Panc1 (cell line): ENCODE data around the gene TIMP1. TPM values are rescaled to one million over a fixed set of nuclear protein-coding genes. Genes with fewer than 3 reads are reported as not detected.

Experiments used
- ATAC-seq: fragments of 200-7000 bp; cut with Tn5 transposase; 2 replicates; pipeline ENCODE4 v1.9.1; 2020; ENCODE audit warnings: mild to moderate bottlenecking, moderate library complexity
- BruUV-seq: library from RNA; stranded (reverse); fragments of 400-500 nt; replicated peaks from 2 replicates; lab custom pipeline; 2021; lab: Mats Ljungman, UMichigan
- CTCF ChIA-PET: fragments of 300-600 bp; sonication (Branson Sonifier 250); formaldehyde crosslinking; loops from one replicate; lab custom pipeline; 2022; ENCODE audit warnings: antibody characterized with exemption; lab: Charles Lee
- POLR2A ChIA-PET: fragments of 300-600 bp; sonication (Branson Sonifier 250); formaldehyde crosslinking; loops from one replicate; lab custom pipeline; 2022; ENCODE audit warnings: antibody characterized with exemption; lab: Charles Lee
- DNase-seq: peaks from one replicate; pipeline ENCODE4 v3.0.0-alpha.2; 2010; ENCODE audit warnings: low read depth, low spot score
- H3K27ac ChIP-seq: 2 replicates; pipeline ENCODE4 v1.5.1; 2011; ENCODE audit warnings: mild to moderate bottlenecking, low read length, inconsistent platforms
- H3K27me3 ChIP-seq: fragments of 200-500 bp; sonication (Bioruptor generic); 2 replicates; pipeline ENCODE4 v1.6.0; 2014; ENCODE audit warnings: low read length, inconsistent platforms; ENCODE audit not compliant: control insufficient read depth, insufficient read depth
- H3K36me3 ChIP-seq: fragments of 200-500 bp; sonication (Bioruptor generic); 2 replicates; pipeline ENCODE4 v1.5.1; 2014; ENCODE audit warnings: inconsistent platforms, mild to moderate bottlenecking, low read length, moderate library complexity; ENCODE audit not compliant: control insufficient read depth, insufficient read depth
- H3K4me1 ChIP-seq: 2 replicates; pipeline ENCODE4 v1.5.1; 2011; ENCODE audit warnings: inconsistent platforms, mild to moderate bottlenecking, low read length, moderate library complexity; ENCODE audit not compliant: control insufficient read depth, insufficient read depth
- H3K4me3 ChIP-seq, 2 experiments: 2 replicates each; pipeline ENCODE4 v1.5.1; 2011 to 2012; ENCODE audit warnings: low read depth in 2 of 2, low read length in 2 of 2, mild to moderate bottlenecking in 2 of 2, inconsistent platforms in 1 of 2, moderate library complexity in 1 of 2
- H3K9me3 ChIP-seq: fragments of 200-500 bp; sonication (Bioruptor generic); 2 replicates; pipeline ENCODE4 v1.5.1; 2014; ENCODE audit warnings: low read depth, mild to moderate bottlenecking, inconsistent platforms, low read length, moderate library complexity; ENCODE audit not compliant: control insufficient read depth, insufficient read depth
- POLR2AphosphoS5 ChIP-seq: IDR thresholded peaks from 2 replicates; pipeline ENCODE4 v1.6.1; 2012; ENCODE audit warnings: mild to moderate bottlenecking, low read depth, low read length, moderate library complexity
- SIN3A ChIP-seq: IDR thresholded peaks from 2 replicates; pipeline ENCODE4 v1.6.1; 2012; ENCODE audit warnings: low read depth, mild to moderate bottlenecking, low read length, moderate library complexity, borderline replicate concordance; ENCODE audit not compliant: insufficient read depth
- TCF7L2 ChIP-seq: IDR thresholded peaks from 2 replicates; pipeline ENCODE4 v1.6.1; 2011; ENCODE audit warnings: mild to moderate bottlenecking, low read depth, low read length, inconsistent platforms
- in situ Hi-C: cut with HindIII; loops from 2 replicates; pipeline ENCODE4 v1.10.0; 2016; ENCODE audit warnings: low sequenced_read_pairs, low pct_unique_long_range_greater_than_20kb
- intact Hi-C: fragments of 100-400 bp; cut with micrococcal nuclease; formaldehyde crosslinking; loops from one replicate; pipeline ENCODE4 v1.10.0; 2022; ENCODE audit not compliant: unreplicated experiment
- total RNA-seq: library from RNA; stranded (reverse); gene quantifications from one replicate; pipeline ENCODE4 v1.2.1, GENCODE V29; 2021; ENCODE audit not compliant: unreplicated experiment
- TF ChIP-seq, protein P1 (sequence below), 2 experiments: IDR thresholded peaks; 2 replicates each; pipeline ENCODE4 v1.6.1; 2011 to 2012; ENCODE audit warnings: low read depth in 2 of 2, control low read depth in 1 of 2, low read length in 1 of 2, mild to moderate bottlenecking in 1 of 2, moderate library complexity in 1 of 2; ENCODE audit not compliant: insufficient read depth in 1 of 2
- TF ChIP-seq, protein P2 (sequence below): fragments of 450-650 bp; IDR thresholded peaks from 2 replicates; pipeline ENCODE4 v1.5.1; 2017; ENCODE audit warnings: mild to moderate bottlenecking

TIMP1 gene
- total RNA-seq, 1 experiment from 2014 or later = 131 TPM

DNA sequence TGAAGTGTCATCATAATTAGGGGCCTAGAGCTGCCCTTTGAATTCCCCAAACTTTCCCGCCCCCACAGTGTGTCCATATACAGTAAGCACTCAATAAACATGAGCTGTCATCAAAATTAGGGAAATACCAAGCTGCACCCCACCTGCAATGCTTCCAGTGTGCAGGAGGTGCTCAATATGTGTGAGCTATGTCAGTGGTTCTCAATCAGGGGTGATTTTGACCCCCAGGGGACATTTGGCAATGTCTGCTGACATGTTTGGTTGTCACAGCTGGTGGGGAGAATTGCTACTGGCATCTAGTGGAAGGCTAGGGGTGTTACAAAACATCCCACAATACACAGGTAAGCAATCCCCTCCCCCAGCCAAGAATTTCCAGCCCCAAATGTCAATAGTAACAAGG lies 46.7 kb downstream of the TIMP1 start:
- H3K27ac ChIP-seq = no peak overlapping the region
- ATAC-seq (no peak), DNase-seq (no peak)
- BruUV-seq = no TSS peak
- TF ChIP-seq TCF7L2 (no peak), SIN3A (no peak), POLR2AphosphoS5 (no peak)
- TF ChIP-seq, protein P1, sequence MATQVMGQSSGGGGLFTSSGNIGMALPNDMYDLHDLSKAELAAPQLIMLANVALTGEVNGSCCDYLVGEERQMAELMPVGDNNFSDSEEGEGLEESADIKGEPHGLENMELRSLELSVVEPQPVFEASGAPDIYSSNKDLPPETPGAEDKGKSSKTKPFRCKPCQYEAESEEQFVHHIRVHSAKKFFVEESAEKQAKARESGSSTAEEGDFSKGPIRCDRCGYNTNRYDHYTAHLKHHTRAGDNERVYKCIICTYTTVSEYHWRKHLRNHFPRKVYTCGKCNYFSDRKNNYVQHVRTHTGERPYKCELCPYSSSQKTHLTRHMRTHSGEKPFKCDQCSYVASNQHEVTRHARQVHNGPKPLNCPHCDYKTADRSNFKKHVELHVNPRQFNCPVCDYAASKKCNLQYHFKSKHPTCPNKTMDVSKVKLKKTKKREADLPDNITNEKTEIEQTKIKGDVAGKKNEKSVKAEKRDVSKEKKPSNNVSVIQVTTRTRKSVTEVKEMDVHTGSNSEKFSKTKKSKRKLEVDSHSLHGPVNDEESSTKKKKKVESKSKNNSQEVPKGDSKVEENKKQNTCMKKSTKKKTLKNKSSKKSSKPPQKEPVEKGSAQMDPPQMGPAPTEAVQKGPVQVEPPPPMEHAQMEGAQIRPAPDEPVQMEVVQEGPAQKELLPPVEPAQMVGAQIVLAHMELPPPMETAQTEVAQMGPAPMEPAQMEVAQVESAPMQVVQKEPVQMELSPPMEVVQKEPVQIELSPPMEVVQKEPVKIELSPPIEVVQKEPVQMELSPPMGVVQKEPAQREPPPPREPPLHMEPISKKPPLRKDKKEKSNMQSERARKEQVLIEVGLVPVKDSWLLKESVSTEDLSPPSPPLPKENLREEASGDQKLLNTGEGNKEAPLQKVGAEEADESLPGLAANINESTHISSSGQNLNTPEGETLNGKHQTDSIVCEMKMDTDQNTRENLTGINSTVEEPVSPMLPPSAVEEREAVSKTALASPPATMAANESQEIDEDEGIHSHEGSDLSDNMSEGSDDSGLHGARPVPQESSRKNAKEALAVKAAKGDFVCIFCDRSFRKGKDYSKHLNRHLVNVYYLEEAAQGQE (IDR thresholded peaks at IDR 0.05; ENCODE audit: insufficient read depth in 1 of 2, low read depth in 2 of 2, low read length in 1 of 2) = no peak
- TF ChIP-seq, protein P2, sequence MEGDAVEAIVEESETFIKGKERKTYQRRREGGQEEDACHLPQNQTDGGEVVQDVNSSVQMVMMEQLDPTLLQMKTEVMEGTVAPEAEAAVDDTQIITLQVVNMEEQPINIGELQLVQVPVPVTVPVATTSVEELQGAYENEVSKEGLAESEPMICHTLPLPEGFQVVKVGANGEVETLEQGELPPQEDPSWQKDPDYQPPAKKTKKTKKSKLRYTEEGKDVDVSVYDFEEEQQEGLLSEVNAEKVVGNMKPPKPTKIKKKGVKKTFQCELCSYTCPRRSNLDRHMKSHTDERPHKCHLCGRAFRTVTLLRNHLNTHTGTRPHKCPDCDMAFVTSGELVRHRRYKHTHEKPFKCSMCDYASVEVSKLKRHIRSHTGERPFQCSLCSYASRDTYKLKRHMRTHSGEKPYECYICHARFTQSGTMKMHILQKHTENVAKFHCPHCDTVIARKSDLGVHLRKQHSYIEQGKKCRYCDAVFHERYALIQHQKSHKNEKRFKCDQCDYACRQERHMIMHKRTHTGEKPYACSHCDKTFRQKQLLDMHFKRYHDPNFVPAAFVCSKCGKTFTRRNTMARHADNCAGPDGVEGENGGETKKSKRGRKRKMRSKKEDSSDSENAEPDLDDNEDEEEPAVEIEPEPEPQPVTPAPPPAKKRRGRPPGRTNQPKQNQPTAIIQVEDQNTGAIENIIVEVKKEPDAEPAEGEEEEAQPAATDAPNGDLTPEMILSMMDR = no peak; the same call in 1 of the 2 replicates
- no peaks in the 10 kb centered on the region; the same call in 1 of the 2 replicates for H3K4me1 ChIP-seq
- H3K27me3 ChIP-seq = no peaks in the 10 kb centered on the region
- no peak overlapping the region for H3K4me3 ChIP-seq
- in situ Hi-C loops (no loop called here), intact Hi-C loops (no loop called here)
- CTCF ChIA-PET = no interaction called here
- no peaks in the 10 kb centered on the region for H3K9me3 ChIP-seq
- no peaks in the 10 kb centered on the region for H3K36me3 ChIP-seq
- POLR2A ChIA-PET = no interaction called here

DNA sequence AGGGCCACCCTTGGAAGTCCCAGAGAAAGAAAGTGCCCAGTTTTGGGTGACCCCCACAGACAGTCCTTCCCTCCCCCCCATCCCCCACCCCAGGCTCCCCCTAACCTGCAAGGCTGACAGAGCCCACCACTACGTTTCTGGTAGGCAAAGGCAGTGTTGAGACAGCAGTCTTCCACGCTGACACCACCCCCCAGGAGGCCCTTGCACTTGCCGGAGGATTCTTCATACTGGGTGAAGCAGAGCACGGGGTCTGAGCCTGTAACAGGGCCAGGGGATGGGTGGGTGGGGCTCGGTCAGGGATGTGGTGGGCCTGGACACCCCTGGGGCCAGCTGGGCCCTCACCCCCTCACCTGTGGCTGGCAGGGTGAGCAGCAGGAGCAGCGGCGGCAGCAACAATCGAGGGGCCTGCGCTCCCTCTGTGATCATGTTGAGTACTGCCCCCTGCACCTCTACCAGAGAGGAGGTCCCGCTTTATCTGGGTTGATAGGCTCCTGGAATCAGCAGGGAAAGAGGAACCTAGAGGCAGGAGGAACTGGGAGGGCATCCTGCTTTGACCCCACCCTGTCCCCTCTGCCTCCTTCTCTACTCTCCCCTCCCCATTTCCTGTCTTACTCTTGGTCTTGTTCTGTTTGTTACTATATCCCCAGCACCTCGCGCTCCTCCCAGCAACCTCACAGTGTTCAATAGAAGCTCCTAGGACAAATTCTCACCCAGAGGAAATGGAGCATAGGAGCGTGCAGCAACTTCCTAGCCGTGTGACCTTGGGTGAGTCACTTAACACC lies 47.4 kb downstream of the TIMP1 start, which contains the start of gene CFP:
Gene CFP, minus strand, starts transcription at position 512 of the 782 bp plus-strand sequence. Its CDS starts 86 bp downstream, at position 426.
- in situ Hi-C loops = no loop called here
- ChIA-PET CTCF (no interaction called here), POLR2A (no interaction called here)
- H3K27me3 ChIP-seq = no peaks in the 10 kb centered on the region
- BruUV-seq = no TSS peak
- no peaks in the 10 kb centered on the region for H3K9me3 ChIP-seq
- ATAC-seq = no peak
- no peak for TF ChIP-seq TCF7L2
- TF ChIP-seq, protein P1 (IDR thresholded peaks at IDR 0.05; ENCODE audit: insufficient read depth in 1 of 2, low read depth in 2 of 2, low read length in 1 of 2) = no peak
- no peak for TF ChIP-seq SIN3A
- TF ChIP-seq, protein P2 = no peak
- no peak for TF ChIP-seq POLR2AphosphoS5
- no peak for DNase-seq
- H3K4me1 ChIP-seq = no peaks in the 10 kb centered on the region; the same call in 1 of the 2 replicates
- intact Hi-C loops = no loop called here
- no peak within 1 kb of the TSS for H3K27ac ChIP-seq
- H3K36me3 ChIP-seq = no peaks in the 10 kb centered on the region
- H3K4me3 ChIP-seq = no peak within 1 kb of the TSS
